GM18498 (cell line): ENCODE data around the gene CD44.

Source experiments
- ATAC-seq: cut with Tn5 transposase; IDR thresholded peaks from one replicate; pipeline ENCODE4 v1.9.1; 2021; ENCODE audit warnings: mild to moderate bottlenecking, moderate library complexity; ENCODE audit not compliant: unreplicated experiment

The CD44 gene

DNA sequence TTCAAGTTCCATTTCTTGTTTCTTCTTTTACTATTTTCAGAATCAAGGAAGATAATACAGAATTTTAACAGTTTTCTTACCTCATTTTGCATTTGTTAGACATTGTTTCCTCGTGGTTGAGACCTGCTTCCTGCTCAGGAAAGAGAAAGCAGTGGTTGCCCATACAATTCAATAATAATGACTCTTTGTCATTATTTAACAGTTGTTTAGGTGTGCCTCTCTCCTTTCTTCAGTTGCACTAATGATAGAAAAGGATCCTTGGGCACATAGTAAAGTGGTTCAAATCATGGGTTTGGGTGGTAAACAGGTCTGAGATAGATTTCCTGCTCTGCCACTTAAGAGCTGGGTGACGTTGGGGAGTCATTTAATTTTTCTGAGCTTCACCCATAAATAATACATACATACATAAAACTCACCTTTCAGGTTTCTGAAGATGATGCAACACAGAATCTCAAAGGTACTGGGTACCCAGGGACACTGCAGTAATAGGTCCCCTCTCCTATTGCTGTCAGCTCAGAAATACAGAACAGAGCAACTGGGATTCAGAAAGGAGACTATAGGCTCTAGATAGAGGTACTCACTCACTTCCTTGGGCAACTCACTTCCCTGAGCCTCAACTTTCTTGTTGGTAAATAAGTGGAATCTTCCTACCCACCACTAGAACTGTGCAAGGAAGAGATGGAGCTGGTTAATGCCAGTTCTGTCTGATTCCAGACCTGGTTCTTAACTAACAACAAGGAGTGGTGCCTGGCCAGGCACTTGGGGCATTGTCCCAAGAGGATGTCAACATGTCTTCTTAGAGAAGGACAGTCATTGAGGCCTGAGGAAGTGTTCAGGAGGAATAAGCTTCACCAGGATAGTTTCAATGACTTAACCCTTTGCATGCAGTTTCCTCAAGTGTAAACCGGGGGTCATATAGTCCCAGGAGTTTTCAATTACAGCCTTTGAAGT lies 34.9 kb downstream of the CD44 start:
- ATAC-seq: no peak

DNA sequence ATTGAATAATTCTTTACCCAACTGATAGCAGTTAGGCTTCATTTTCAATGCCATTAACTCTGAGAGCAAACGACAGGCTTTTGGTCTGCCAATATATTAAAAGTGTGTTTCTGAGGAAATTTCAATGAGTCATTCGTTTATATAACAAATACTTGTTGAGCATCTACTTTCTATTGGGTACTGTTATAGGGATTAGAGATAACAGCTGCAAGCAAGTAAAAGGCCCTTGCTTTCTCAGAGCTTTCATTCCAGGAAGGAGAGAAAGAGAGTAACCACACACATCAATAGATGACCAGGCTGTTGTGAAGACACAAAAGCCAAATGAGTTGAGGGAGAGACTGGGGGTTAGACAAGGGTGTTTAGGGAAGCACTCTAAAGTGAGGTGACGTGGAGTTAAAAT lies 35.7 kb downstream of the CD44 start:
- no peak for ATAC-seq

DNA sequence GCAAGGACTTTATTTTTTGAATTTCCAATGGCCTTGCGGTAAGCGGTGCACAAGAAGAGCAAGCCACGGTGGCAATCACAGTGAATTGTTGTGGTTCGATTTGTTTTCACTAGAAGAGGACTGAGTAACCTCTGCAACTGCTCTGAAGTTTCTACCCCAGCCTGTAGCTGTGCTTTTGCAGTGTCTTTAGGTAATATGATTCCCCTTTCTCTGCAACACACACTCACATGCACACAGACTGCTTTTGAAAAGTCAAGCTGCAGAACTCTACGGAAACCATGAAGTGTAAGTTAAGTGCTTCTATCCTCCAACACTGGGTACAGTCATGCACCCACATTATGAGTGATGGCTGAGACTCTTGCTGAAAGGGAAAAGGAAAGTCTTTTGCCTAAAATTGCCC lies 38.4 kb downstream of the CD44 start:
- ATAC-seq: no peak

DNA sequence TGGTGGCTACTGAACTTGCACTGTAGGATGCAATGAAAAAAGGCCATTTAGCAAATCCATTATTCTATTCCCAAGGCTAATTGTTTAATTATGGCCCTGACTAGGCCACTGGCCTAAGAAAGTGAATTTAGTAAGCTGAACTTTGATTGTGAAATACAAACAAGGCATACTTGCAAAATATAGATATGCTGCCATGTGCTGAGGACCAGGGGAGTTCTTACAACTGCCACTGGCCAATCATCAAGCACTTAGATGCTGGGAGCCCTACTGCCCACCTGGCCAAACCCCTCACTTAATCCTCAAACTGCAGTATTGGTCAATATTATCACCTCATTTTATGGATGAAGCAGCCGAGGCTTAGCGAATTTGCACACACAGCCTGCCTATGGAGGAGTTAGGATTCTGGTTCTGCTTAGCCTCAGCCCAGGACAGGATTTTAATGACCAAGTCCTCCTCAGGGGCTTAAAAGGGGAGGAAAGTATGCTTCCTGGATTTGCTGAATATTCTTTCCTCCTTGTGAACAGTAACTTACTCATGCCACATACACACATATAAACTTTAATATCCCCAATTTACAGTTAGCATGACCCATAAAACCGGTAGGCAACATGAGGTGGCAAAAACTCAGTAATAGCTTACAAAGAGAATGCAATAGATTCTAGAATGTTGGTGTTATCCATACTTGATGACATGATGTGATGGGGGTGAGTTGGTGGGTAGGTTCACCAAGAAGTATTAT lies 39.3 kb downstream of the CD44 start:
- no peak for ATAC-seq

DNA sequence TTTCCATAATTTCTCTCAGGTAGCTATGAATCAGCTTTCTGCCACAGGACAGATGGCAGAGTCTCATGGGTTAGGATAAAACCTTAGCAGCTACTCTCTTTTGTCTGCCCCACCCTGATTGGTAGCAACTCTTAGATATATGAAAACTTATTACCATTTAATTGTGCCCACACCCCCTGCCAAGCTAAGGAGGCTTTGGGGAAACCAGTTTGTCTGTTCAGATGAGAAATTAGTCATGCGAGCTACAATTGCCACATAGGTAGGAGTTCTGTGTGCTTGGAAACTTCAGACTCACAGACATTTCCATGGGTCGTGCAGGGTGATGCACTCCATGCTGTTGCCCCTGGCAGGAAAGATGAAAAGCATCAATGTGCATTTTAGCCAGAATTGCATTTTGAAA lies 39.9 kb downstream of the CD44 start:
- ATAC-seq: no peak

DNA sequence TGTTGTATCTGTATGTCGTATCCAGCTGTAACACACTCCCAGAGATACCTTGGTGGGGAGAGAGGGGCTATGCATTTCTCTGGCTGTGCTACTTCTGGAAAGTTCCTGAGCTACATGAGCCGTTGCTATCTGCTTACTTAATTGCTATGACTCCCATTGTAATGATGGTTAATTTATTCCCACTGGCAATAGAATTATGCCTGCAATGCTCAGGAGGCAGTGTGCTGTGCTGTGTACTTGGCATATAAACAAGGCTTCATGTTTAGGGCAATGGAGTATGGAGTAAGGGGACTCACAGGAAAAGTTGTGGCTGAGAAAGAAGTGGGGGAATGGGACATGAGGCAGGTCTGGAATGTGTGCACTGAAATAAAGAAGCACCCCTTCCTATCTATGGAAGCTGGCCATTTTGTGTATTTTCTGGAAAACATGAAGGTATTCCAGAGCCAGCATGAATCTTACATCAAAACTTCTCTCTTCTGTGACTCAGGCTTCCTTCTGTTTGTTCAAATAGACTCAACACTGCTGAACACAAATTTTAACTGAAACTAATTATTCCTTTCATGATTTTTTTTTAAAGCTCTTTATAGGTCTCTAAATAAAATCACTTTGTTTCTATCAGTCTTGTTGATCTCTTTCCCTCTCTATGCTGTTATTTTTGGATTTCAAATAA lies 40.6 kb downstream of the CD44 start:
- ATAC-seq: no peak

DNA sequence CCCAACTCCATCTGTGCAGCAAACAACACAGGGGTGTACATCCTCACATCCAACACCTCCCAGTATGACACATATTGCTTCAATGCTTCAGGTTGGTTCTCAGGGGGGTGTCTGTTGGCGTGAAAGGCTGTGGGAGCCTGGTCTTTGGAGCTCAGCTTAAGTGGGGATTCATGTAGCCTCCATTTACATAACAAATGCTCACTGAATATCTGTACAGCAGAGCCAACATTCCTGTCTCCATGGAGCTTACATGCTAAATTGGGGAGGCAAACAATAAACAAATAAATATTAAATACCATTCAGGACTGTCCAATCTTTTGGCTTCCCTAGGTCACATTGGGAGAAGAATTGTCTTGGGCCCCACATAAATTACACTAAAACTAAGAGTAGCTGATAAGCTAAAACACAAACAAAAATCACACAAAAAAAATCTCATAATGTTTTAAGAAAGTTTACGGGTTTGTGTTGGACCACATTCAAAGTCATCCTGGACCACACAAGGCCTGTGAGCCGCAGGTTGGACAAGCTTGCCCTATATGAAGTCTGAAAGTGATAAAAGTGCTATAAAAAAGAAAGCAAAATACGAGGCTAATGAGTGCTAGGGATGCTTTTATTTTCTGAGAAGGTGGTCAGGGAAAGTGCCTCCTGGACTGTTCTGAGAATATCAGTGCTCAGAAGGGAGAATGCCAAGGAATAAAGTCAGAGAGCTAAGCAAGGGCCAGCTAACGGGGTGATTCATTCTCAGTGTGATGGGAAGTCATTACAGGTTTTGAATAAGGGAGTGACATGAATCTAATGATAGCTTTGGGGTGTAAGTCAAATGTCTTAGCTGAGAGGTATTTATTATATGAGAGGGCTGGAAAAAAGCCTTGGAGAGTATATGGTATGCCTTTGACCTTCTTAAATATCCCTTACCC lies 41.6 kb downstream of the CD44 start:
- no peak for ATAC-seq

DNA sequence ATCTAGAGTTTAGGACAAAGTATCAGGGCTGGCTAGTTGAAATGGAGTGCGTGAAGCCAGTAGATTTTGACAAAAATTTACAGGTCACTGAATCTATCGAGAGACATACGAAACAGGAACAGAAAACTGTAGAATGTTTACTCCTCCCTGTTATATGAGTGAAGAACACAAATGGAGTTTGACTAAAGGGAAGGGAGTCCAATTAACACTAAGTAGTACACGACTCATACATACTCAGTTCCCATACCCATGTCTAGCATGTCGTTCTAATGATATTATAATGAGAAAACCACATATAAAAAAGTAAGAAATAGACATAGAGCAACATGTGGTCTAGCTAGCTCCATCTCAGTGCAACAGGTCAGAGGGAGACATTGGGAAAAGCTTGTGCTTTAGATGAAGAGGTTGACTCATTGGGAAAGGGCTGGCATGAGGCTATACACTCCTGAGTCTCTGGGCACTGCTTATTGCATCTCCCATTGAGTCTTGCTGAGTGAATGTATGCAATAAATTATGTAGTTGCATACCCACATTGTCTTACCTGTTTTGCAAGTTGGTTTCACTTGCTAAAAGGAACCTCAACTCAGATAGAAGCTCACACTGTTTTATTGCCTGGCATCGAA lies 43.5 kb downstream of the CD44 start:
- peak; percentile 75 for ATAC-seq

DNA sequence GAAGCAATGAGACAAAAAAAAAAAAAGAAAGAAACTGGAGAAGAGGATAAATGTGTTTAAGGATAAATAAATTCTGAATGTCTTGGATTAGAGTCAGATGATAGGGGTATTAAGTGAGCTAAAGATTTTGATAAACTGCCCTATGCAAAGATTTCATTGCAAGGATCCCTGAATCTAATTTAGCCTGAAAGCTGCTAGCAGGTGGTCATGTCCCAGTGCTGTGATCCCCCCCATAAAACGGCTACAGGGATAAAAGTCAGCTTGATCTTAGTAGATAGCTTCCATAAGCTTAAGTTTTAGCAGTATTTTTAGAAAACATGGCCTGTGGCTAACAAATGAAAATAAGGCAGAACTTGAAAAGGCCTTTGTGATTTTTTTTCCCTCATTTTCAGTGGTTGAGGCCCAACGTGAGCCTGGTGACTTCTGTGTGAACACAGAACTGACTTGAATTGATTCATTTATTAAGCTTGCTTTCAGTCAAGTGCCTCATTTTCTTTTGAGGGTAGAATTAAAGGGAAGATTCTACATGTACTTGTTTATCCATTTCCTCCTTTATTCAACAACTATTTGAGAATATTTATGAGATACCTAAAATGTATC lies 44.5 kb downstream of the CD44 start:
- no peak for ATAC-seq

DNA sequence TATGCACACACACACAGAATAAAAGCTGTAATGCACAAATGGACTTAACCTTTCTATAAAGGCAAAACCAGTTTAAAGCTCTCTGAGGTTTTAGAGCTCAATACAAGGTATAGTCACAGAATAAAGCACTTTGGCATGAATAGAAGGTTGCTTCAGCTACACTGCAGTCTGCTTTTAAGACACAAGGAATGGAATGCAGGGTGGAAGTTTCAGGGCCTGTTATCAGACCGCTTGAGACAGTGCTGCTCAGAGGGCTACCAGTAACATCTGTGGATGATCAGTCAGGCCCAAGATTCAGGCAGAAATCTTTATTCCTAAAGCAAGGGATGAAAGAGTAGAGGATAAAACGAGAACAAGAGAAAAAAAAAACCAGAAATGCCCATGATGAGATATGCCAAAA lies 46.7 kb downstream of the CD44 start:
- ATAC-seq: no peak

DNA sequence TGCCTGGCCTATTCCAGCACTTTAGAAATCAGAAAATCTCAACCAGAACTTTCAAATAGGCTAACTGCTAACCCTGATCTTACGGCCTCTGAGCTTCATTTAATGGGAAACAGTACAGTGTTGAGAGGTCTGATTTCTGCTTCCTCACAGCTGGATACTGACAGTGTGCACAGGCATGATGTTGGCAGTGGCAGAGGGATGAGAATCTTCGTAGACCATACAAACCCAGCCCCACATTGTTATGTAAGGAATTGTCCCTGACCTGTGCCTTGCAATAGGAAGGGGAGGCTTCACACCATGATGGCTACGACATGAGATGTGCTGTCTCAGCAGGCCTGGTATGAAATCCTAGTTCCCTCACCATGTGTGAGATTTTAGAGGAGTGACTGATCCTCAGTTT lies 49.0 kb downstream of the CD44 start:
- ATAC-seq: no peak

DNA sequence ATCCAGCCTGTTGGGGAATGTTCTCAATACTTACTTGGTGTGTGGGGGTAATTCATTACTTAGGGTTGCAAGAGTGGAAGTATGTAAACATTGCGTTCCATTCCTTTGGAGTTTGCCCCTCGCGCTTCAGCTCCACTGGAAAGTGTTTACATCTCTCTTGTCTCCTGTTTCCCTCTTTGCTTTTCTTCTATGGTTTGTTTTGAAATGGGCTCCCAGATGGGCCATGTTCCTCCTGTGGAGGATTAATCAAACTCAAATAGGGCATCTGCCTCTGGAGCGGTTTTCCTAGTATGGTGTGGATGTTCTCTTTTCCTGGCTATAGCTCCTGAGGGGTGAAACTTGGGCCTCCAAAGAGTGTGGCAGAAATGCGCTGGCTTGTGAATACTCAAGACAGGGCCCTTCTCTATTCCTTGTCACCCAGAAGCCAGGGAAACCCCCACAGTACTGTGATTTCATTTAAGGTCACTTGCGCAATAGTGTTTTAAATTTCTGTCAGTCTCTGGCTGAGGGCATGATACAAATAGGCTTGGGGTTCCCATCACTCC lies 51.9 kb downstream of the CD44 start:
- no peak for ATAC-seq

DNA sequence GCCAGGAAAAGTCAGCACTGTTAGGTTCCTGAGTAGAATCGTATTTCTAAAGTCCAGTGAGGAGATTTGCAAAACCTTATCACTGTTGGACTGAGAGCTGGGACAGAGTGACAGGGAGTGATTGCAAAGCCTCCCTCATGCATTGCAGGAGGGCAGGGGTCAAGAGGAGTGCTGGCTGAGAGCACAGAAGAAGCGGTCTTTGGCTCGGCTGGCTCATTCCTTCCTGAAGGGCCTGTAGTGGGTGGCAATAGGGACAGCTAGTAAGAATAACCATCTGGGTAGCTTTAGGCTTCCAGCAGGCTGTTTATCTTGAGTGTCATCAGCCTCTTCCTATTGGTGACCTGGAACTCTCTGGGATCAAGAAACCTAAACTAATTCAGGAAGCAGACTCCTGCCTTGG lies 53.4 kb downstream of the CD44 start:
- ATAC-seq: no peak

DNA sequence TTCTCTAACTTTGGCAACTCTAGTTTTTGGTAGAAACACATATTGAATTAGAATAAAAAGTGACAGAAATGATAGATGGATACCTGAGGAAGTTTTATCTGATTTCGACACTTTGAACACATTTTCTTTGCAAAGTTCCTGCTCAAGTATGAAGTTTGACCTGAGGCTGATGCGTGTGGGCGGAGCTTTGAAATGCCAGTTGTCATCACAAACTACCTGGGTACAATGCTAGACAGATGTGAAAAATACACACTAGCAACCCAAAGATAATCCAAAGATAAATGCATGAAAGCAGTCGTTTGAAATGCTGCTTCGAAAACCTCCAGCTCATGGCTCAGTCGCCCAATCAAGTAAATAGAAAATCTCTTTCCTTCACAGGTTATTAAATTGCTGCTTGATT lies 54.8 kb downstream of the CD44 start:
- ATAC-seq: no peak

DNA sequence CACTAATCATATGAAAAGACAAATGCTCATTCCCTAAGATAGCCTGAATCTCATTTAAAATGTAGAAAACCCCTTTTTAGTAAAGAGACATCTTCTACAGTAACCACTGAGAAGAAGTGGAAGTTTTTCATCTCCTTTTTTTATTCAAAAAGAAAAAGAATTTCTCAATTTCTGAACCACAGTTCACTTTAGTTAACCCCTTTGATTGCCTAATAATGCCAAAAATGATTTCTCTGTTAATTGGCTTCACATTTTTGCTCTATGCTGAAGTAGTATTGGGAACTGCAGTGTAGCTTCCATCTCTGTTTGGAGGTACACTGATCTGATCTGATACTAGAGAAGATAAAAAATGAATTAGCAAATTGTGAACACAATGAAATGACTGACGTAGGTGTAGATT lies 58.3 kb downstream of the CD44 start:
- ATAC-seq: no peak

DNA sequence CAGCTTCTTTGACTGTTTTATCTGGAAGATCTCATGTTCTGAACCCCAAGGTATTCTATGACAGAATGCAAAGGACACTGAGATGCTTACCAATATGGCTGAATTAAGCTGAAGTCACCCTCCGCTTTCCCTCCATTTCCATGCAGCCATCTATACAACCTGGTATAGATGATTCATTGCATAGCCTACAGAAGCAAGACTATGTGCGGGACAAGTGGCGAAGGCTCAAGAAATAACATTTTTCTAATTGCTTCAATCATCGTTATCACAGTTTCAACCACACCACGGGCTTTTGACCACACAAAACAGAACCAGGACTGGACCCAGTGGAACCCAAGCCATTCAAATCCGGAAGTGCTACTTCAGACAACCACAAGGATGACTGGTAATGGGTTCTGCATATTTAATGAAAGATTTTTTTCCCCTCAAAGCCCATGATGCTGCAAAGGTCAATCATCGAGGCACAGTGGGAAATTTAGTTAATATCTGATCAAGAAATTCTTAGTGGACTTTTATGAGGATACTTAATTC lies 61.9 kb downstream of the CD44 start:
- ATAC-seq: no peak

DNA sequence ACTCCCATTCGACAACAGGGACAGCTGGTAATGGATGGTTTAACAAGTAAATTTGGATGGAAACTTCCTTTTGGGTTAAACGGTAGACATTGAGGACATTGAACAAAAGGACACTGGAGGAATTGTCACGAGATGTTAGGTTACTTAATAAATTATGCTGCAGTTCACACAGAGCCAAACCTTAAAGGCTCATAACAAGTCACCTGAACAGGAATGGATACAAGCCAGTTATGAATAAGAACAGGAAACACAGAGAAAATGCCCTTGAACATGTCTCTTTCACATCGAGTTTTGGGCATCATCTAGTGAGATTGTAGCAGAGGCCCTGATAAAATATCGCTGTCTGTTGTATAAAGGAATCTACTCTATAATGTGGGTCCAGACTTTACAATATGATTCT lies 65.6 kb downstream of the CD44 start:
- ATAC-seq: no peak

DNA sequence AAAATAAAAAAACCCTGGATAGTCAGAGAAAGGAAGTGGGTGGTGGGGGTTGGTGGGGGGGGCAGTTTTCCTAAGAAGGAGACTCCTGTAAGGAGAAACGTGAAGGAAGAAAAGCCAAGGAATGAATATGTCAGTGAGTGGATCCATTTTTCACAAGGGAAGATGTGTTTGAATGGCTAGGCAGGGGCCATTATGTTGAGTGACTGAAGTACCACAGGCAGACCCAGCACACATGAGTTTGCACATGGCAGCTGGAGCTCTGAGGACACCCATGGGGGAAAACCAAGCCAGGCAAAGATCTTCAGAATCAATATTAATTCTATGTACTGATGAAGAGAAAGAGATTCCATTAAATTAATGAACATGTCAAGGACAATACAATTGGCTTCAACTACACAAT lies 67.6 kb downstream of the CD44 start:
- ATAC-seq: no peak
